ENCODE data around the gene TADA2B. TPM values are rescaled to one million over a fixed set of nuclear protein-coding genes. Genes with fewer than 3 reads are reported as not detected.

Gene TADA2B
- total RNA-seq, 1 donor from 2014 or later: 10.2 TPM

DNA sequence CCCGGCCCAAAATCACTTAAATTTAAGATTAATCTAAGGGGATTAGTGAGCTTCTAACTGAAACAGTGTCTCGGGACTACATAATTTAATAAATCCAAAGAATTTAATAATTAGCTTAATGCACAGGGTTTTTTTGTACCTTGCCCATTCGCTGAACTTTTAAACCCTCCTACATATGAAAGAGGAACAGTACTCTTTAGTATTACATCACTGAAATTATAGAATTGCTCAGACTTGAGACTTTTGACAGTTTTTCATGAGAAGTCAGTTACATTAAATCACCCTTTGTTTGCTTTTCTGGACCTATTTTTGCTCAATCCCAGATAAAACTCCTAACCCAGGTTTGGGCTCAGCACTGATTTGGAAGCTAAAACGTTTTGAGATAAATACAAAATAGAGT is 2.4 kb upstream of the TADA2B start:
- no peak for DNase-seq (ENCODE audit: low read depth, low spot score)

DNA sequence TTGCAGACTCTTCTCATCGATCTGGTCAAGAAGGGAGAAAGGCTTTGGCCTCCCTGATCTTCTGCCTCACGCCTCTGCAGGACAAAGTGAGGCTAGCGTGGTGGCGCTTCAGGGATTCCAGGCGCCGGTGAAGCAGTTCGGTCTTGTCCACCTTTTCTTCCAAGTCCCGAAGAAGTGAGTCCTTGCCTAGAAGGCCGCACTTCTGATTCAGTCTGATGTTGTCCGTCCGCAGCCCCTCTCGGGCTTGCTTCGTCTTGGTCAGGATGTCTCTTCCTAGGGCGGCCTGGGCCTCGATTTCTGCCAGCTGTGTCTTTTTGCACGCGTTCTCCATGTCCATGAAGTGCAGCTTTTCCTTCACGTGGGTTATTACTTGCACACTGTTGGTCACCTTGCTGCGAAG is 1.9 kb upstream of the TADA2B start:
- DNase-seq (ENCODE audit: low read depth, low spot score): no peak

DNA sequence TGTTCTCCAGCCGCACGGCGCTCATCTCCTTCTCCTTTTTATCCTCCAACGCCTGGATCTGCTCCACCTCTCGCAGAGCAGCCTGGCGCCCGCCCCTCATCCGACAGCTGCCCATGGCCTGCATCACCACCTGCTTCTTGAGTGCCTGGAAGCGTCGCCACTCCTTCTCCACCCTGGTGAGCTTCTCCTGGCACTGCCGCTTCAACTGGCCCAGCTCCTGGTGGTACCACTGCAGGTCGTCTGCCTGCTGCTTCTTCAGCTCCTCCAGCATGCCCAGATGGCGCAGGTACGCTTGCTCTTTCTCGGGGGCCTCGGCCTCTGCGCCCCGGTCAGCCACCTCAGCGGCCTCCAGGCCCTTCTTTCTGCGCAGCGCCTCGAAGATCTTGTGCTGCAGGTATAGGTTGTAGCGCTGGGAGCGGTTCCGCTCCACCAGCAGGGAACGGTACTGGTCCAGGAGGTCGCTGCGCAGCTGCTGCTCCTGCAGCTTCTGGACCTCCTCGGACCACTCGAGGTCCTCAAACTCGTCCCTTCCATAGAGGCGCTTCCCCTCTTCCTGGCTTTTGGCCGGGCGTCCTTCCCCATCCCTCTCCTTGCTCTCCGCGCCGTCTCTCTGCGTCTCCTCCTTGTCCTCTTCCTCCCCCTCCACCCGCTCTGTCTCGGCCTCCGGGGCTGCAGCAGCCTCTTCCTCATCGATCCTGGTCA is 1.2 kb upstream of the TADA2B start:
- no peak for DNase-seq (ENCODE audit: low read depth, low spot score)

DNA sequence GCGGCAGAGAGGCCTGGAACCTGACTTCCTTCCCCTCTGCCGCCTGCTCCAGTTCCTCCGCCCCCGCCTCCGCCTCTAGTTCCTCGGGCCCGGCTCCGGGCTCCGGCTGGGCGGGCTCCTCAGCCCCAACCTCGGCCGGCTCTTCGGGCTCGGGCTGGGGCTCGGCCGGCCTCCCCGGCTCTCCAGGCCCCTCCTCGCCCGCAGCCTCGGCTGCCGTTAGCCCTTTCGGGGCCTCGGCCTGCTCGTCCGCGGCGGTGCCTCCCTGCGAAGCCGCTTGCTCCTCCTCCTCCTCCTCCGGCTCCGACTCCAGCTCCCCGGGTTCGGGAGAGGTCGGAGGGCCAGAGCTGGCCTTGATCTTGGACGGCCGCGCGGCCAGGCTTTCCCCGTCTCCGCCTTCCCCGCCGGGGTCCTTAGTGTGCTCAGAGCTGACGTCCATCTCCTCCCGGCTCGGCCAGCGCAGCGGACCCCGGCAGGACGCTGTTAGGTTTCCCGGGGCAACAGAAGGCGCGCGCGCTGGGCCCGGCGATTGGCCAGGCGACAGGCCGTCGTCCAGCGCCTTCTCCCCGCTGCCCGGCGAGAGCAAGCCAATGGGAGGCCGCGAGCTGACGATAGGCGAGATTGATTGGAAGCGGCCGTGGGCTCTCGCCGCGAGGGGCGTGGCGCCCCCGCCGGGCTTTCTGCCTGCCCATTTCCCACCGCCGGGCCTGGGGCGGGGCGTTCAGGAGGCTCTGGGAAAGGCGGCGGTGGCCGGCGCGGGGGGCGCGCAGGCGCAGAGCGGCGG is 479 bp upstream of the TADA2B start:
- peak; percentile 92 for DNase-seq (ENCODE audit: low read depth, low spot score)

DNA sequence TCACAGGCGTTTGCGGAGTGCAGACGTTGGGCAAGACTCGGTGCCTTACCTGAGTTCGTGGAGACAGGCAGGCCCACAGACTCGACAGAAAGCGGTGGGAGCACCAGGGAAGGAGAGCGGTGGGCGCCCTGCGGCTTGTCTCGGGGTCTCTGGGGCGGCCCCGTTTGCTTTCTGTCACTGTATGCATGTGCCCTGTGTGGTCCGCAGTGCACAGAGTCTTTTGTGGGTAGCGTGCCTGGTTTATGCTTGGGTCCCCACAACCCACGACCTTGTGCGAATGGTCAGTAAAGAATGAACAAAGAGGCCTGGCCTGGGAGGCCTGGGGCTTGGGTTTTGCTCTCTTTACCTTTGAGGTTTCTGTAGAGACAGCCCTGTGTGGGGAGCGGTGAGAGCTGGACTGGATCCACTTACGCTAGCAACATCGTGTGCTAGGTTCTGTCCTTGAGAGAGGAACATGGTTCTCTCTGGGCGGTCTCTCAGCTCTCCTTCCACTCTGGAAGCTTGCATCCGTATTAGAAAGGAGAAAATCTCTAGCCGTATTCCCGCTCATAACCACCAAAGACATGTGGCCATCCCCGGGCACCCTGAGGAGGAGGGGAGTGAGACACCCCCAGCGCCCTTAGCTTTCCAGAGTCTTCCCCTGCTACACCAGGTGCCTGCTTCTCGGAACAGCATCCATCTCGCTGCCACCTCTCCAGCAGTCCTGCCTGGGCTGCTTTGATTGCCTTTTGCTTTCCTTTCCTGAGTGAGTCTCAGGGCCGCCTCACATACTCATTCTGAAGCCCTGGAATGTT is 1.2 kb downstream of the TADA2B start:
- no peak for DNase-seq (ENCODE audit: low read depth, low spot score)

DNA sequence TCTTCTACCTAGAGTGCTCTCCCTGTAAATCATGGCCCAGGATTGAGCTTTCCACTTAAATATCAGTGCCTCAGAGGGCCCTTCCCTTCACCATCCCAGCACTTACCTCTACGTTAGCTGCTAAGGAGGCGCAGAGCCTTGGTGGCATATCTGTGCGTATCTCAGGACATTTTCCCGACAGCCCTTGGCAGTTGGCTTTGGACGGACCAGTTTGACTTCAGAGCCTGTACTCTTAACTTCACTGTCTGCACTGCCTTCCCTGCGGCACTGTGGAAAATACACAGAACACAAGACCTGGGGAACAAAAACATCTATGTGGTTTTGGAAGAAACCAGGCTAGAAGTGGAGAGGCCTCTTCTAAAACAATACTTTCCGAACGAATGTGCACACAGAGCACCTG is 2.4 kb downstream of the TADA2B start:
- DNase-seq (ENCODE audit: low read depth, low spot score): no peak

DNA sequence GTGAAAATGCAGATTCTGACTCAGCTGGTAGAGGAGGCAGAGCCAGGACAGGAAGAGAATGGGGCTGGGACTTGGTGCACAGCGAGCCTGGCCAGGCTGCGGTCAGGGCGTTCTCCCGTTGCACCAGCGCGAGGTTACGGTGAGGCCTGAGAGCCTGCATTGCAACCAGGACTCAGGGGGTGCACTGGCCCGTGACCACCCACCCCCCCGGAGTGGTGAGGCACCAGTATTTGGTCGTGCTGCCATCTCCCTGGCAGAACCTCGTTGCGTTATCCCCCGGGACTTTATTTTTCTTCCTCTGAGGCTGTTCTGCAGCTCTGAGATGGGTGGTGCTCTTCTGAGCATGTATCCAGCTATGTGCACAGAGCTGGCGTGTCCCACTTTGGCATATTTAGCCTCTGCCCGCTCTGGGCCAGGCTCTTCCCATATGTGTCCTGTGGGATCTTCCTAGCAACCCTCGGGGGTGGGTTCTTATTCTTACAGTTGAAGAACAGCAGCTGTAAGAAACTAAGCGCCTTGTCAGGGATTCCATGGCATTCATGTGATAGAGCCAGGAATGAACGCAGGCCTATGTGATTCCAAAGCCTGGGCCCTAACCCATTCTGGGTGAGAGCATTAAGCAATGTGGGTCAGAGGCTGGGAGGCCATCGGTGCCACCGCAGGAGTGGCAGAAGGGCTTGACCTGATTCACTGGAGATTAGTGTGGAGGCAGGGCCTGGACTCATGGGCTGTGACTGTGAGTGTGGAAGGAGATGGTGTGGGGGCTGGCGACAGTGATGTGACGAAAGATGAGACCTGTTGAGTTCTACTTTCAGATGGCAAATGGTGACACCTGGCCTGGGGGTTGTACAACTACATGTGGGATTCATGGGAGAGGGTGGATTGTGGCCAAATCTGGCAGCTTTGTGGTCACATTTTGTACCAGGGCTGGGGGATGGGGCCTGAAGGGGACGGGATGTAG is 3.1 kb downstream of the TADA2B start:
- DNase-seq (ENCODE audit: low read depth, low spot score): no peak

DNA sequence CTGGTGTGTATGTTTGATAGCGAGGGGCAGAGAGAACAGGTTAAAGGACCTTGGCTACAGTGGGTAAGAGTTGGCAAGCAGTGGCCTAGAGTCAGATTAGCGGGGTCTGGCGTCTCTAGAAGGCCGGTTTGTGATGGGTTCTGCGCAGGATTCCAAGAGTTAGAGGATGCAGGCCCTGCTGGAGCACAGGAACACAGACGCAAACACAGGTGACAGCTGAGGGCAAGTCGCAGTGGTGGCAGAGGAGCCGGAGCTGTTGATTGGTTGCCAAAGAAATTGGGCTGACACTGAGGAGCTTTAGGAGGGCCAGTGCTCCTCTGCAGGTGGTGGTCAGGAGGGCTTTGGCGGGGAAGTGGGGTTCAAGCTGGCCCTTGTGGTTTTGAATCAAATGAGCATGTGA is 3.8 kb downstream of the TADA2B start:
- DNase-seq (ENCODE audit: low read depth, low spot score): no peak

DNA sequence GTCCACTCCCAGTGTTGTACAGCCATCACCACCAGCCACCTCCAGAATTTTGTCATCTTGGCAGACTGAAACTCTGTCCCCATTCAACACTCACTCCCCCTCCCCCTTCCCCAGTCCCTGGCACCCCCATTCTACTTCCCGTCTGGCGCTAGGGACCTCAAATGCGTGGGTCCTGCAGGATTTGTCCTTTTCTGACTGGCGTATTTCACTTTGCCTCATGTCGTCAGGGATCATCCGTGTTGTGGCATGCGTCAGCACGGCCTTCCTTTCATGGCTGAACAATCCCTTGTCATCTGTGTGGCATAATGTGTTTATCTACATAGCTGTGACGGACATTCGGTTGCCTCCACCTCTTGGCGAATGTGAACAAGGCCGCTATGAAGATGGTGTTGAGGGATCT is 5.5 kb downstream of the TADA2B start:
- no peak for DNase-seq (ENCODE audit: low read depth, low spot score)

DNA sequence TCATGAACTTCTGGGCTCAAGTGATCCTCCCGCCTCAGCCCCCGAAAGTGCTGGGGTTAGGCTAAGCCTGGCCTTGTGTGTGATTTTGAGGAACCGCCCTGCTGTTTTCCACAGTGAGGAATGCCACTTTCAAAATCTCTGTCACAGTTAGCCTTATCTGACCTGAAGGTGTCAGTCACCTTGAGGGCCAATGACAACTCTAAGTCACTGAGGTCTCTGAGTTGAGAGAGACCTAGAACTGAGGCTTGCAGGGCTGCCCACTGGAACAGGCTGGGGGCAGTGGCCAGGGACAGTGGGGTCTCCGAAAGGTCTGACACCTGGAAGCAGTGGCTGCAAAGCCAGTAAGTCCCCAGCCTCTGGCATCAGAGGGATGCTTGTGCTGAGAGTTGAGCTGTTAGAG is 6.1 kb downstream of the TADA2B start:
- no peak for DNase-seq (ENCODE audit: low read depth, low spot score)

DNA sequence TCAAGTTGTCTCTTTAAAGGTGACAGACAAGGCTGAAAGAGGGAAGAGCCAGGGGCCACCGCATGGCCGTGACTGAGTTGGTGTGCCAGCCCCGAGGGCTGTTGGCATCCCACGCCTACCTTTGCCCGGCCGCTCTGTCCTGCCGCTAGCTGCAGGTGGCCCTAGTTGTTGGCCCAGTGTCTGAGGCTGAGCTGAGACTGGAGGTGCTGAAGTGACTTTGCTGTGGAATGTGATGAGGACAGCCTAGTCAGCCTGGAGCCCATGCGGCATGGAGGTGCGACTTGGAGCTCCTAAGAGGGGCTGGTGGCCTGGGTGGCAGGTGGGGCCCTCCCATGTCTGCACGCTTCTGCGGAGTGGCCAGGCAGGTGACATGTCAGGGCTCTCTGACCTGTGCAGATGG is 6.6 kb downstream of the TADA2B start:
- DNase-seq (ENCODE audit: low read depth, low spot score): no peak

DNA sequence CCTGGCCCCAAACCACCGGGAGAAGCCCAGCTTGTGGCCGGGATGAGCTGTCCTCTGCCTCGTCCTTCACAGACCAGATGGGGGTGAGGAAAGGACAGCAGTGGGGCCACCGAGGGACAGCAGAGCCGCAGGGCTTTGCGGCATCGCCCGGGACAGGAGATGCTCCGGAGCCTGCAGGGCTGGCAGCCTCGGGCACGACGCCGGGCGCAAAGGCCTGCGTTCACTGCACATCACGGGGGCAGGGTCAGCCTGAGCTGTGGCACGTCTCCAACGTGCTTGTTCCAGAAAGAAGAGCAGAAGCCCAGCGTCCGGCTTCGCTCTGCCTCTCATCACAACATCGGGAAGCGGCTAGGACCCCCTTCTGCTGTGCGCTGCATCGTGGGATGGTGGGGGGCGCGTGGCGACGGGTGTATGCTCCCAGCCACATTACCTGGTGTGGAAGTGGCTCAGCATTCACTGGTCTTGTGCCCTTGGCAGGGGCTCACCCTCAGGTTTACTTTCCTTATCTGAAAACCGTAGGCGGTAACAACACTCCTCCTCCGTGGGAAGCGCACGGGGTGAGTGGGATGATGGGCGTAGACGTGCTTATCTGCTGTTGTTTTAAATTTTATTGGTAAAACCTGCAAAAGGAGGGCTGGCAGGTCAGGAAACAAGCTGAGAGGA is 7.4 kb downstream of the TADA2B start:
- no peak for DNase-seq (ENCODE audit: low read depth, low spot score)

DNA sequence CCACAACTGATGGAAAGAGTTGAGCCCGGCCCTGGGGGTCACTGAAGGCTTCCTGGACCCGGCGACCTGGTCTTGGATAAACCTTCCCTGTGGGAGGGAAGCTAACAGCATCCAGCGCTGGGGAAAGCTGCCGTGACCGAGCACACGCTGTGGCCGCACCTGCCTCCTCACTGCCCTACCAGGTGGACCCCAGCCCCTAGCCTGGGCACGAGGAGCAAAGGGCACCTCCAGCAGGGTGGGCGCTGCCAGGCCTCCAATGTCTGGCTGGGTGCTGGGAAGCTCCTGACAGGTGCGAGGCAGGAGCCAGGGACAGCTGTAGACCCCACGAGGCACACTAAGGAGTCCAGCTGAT is 7.9 kb downstream of the TADA2B start:
- no peak for DNase-seq (ENCODE audit: low read depth, low spot score)

DNA sequence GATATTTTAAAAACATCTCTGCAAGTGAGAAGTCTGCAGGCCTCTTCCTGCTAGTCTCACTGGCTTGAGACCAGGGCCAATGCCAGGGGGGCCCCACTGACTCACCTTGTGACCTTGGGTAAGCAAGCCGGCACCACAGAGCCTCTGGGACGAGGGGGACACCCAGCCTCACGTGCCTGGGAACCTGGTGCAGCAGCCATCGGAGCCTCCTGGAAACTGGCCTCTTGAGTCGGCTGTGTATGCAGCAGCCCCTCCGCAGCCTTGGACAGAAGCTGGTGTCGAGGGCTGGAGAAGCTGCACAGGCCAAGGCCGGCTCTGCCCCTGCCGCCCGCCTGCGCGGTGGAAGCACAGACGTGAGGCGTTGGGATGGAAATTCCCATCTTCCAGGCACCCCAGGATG is 8.7 kb downstream of the TADA2B start:
- no peak for DNase-seq (ENCODE audit: low read depth, low spot score)

DNA sequence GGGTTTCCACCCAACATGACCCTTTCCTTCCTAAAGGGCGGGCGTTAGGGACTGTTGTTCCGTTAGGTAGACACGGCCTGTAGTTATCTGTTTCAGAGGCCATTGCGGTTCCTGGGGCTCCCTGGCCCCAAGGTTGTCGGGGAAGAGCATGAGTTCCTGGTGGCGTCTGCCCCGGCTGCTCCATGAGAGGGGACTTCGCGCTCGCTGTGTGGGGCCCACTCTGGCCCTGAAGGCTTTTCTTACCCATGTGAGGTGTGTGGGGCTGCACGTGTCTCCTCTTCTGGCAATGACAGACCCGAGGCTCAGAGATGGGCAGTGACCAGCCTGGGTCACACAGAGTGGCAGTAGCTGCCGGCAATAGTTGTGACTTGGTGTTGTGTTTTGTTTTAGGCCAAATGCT is 9.1 kb downstream of the TADA2B start:
- DNase-seq (ENCODE audit: low read depth, low spot score): no peak

DNA sequence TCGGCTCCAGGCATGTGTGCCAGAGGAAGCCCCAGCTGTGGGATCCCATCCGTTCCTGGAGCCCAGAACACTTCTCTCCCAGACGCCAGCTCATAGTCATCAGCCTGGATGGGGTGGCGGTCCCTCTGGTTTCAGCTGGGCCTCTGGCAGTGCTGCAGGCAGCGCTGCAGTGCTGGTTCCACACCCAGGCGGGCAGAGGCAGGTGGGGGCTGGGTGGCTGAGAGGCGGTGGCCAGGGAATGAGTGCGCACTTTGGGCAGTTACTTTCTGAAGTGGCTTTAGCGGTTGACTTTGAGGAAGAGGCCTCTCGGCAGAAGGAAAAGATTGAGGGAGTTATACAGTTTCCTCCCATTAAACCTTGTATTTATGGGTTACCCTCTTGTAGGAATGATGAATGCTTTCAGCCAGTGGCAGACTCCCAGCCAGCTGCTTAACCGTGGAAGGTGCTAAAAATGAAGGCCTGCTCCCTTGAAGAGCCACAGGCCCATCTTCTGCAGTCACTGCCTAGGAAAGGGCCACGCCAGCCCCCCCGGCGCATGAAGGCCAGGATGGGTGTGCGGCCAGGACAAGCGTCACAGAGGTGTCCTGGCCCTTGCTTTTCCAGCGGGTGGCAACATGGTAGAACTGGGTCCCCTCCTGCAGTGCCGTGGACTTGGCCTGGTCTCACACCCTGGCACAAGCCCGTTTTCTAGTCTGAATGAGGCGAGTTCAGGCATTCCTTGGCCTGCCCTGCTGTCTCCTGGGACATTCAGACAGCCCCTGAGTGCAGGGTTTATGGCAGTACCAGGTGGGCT is 9.9 kb downstream of the TADA2B start:
- DNase-seq (ENCODE audit: low read depth, low spot score): no peak

DNA sequence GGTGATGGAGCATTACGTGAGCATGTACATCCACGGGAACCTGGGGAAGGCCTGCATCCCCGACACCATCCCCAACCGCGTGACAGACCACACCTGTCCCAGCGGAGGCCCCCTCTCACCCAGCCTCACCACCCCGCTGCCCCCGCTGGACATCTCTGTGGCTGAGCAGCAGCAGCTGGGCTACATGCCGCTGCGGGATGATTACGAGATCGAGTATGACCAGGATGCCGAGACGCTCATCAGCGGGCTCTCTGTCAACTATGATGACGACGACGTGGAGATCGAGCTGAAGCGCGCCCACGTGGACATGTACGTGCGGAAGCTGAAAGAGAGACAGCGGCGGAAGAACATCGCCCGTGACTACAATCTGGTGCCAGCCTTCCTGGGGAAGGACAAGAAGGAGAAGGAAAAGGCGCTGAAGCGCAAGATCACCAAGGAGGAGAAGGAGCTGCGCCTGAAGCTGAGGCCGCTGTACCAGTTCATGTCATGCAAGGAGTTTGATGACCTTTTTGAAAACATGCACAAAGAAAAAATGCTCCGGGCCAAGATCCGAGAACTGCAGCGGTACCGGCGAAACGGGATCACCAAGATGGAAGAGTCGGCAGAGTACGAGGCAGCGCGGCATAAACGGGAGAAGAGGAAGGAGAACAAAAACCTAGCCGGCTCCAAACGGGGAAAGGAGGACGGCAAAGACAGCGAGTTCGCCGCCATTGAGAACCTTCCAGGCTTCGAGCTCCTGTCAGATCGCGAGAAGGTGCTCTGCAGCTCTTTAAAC is 11.1 kb downstream of the TADA2B start:
- no peak for DNase-seq (ENCODE audit: low read depth, low spot score)

DNA sequence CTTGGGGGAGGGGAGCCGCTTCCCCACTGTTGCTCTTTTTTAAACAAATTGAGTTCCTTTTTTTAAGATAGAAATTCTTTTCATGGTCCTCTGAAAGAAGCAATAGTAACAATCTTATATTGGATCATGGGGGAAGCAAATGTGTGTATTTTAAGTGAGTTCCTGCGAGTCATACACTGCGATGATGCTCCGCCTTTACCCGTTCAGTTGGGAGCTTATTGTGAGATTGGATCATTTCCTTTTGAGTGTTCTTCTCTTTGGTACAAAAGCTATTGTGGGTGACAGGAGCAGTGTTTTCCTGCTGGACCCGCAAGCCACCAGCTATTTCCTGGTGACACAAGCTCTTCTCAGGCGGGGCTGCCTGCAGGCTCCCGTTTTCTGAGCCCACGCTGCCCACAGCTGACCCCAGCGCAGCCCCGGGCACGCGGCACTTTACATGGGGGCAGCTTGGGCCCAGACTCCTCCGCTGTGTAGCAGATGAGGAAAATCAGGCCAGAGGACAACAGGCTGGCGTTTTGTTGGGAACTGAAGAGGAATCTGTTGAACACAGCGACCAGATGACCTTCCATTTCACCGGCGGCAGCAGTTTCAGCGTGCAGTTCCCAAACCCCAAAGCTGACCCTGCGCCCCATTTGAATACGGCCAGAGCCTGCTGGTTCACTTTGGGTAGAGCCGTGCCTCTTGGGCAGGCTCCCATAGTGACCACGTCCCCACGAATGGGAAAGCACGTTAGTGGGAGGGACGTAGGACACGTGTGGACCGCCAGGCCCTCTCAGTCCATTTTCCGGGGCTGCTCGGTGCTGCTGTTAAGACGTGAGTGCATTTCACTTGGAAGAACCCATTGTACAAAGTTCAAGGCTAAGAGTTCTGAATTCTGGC is 12.2 kb downstream of the TADA2B start:
- DNase-seq (ENCODE audit: low read depth, low spot score): no peak
